ENCODE results near the gene CACNA1C.

The CACNA1C gene

GRCh38 chr12:2035431-2036055 is 17.2 kb upstream of the CACNA1C start:
- DNase-seq, result no peak

GRCh38 chr12:2039034-2039433 is 13.8 kb upstream of the CACNA1C start:
- no peak for DNase-seq

- no peak for DNase-seq
These were observed 9.7 kb upstream of the CACNA1C start for GRCh38 chr12:2043054-2043453.

GRCh38 chr12:2044165-2044564 is 8.6 kb upstream of the CACNA1C start:
- no peak for DNase-seq

- DNase-seq, result no peak
These were observed 5.8 kb upstream of the CACNA1C start for GRCh38 chr12:2046957-2047356.

- DNase-seq, result no peak
These were observed 5.0 kb upstream of the CACNA1C start for GRCh38 chr12:2047752-2048151.

GRCh38 chr12:2049604-2050540 is 2.9 kb upstream of the CACNA1C start:
- DNase-seq, result no peak

- no peak for DNase-seq
These were observed 826 bp upstream of the CACNA1C start for GRCh38 chr12:2051700-2052621.

GRCh38 chr12:2053691-2054090 is 904 bp downstream of the CACNA1C start:
- DNase-seq, result no peak

GRCh38 chr12:2054091-2055018 is 1.6 kb downstream of the CACNA1C start:
- DNase-seq, result no peak

- DNase-seq, result no peak
These were observed 4.4 kb downstream of the CACNA1C start for GRCh38 chr12:2057041-2057794.

- no peak for DNase-seq
These were observed 5.1 kb downstream of the CACNA1C start for GRCh38 chr12:2057795-2058408.

GRCh38 chr12:2058837-2059236 is 6.0 kb downstream of the CACNA1C start:
- DNase-seq, result no peak

GRCh38 chr12:2061402-2061801 is 8.6 kb downstream of the CACNA1C start:
- DNase-seq, result no peak

- DNase-seq, result no peak
These were observed 11.3 kb downstream of the CACNA1C start for GRCh38 chr12:2064071-2064507.

- no peak for DNase-seq
These were observed 15.9 kb downstream of the CACNA1C start for GRCh38 chr12:2068653-2069052.

GRCh38 chr12:2070440-2071045 is 17.8 kb downstream of the CACNA1C start:
- DNase-seq, result no peak

- no peak for DNase-seq
These were observed 22.0 kb downstream of the CACNA1C start for GRCh38 chr12:2074792-2075191.

GRCh38 chr12:2075508-2076195 is 22.9 kb downstream of the CACNA1C start:
- DNase-seq, result no peak

GRCh38 chr12:2076196-2076570 is 23.4 kb downstream of the CACNA1C start:
- no peak for DNase-seq
